MM.1S (cell line): Measurements from ENCODE around the gene THSD7B.

Experiments
- DNase-seq: peaks from one replicate; pipeline ENCODE4 v3.0.0-alpha.2; 2015
- H2AFZ ChIP-seq: fragments of 300-600 bp; sonication (generic); 2 replicates; pipeline ENCODE4 v1.6.0; 2016; ENCODE audit warnings: antibody characterized with exemption, low read length
- H3F3A ChIP-seq: fragments of 300-600 bp; sonication (generic); 2 replicates; pipeline ENCODE4 v1.6.1; 2016; ENCODE audit warnings: mild to moderate bottlenecking, antibody characterized with exemption, low read length, moderate library complexity, mixed read lengths; ENCODE audit not compliant: insufficient read depth
- H3K27ac ChIP-seq: fragments of 300-600 bp; sonication (generic); 2 replicates; pipeline ENCODE4 v1.5.1; 2016; ENCODE audit warnings: mild to moderate bottlenecking, low read length
- H3K27me3 ChIP-seq: fragments of 300-600 bp; sonication (generic); replicated peaks from 2 replicates; pipeline ENCODE4 v1.6.0; 2016; ENCODE audit warnings: low read length; ENCODE audit not compliant: insufficient read depth
- H3K36me3 ChIP-seq: fragments of 300-600 bp; sonication (generic); replicated peaks from 2 replicates; pipeline ENCODE4 v1.6.1; 2016; ENCODE audit warnings: mild to moderate bottlenecking, low read length, mixed read lengths; ENCODE audit not compliant: insufficient read depth
- H3K4me1 ChIP-seq: fragments of 300-600 bp; sonication (generic); 2 replicates; pipeline ENCODE4 v1.6.1; 2016; ENCODE audit warnings: low read length, mixed read lengths
- H3K4me2 ChIP-seq: fragments of 300-600 bp; sonication (generic); 2 replicates; pipeline ENCODE4 v1.6.0; 2016; ENCODE audit warnings: low read depth, low read length
- H3K4me3 ChIP-seq: fragments of 300-600 bp; sonication (generic); 2 replicates; pipeline ENCODE4 v1.5.1; 2016; ENCODE audit warnings: low read length, mixed read lengths
- H3K79me2 ChIP-seq: fragments of 300-600 bp; sonication (generic); 2 replicates; pipeline ENCODE4 v1.6.1; 2016; ENCODE audit warnings: mixed run types, low read length, mixed read lengths
- H3K9ac ChIP-seq: fragments of 300-600 bp; sonication (generic); 2 replicates; pipeline ENCODE4 v1.6.1; 2016; ENCODE audit warnings: low read length, mixed read lengths
- H3K9me2 ChIP-seq: fragments of 300-600 bp; sonication (generic); replicated peaks from 2 replicates; pipeline ENCODE4 v1.6.1; 2016; ENCODE audit warnings: mild to moderate bottlenecking, low read length, mixed read lengths; ENCODE audit not compliant: insufficient read depth
- H3K9me3 ChIP-seq: fragments of 300-600 bp; sonication (generic); replicated peaks from 2 replicates; pipeline ENCODE4 v1.6.1; 2016; ENCODE audit warnings: mild to moderate bottlenecking, low read length, mixed read lengths; ENCODE audit not compliant: insufficient read depth
- H4K20me1 ChIP-seq: fragments of 300-600 bp; sonication (generic); 2 replicates; pipeline ENCODE4 v1.6.1; 2016; ENCODE audit warnings: mild to moderate bottlenecking, low read length, moderate library complexity, mixed read lengths; ENCODE audit not compliant: insufficient read depth
- EZH2 ChIP-seq: fragments of 300-600 bp; sonication (generic); optimal IDR thresholded peaks from 2 replicates; pipeline ENCODE3; 2017; ENCODE audit warnings: low read depth, mild to moderate bottlenecking, antibody characterized with exemption, low read length, mixed read lengths
- EZH2phosphoT487 ChIP-seq: fragments of 300-600 bp; sonication (generic); IDR thresholded peaks from 2 replicates; pipeline ENCODE4 v1.6.1; 2018; ENCODE audit warnings: antibody characterized with exemption, low read length
- TF ChIP-seq, protein P1 (sequence below): fragments of 300-600 bp; sonication (generic); IDR thresholded peaks from 2 replicates; pipeline ENCODE4 v1.5.1; 2016; ENCODE audit warnings: antibody characterized with exemption, low read length, mixed read lengths

Gene THSD7B

DNA sequence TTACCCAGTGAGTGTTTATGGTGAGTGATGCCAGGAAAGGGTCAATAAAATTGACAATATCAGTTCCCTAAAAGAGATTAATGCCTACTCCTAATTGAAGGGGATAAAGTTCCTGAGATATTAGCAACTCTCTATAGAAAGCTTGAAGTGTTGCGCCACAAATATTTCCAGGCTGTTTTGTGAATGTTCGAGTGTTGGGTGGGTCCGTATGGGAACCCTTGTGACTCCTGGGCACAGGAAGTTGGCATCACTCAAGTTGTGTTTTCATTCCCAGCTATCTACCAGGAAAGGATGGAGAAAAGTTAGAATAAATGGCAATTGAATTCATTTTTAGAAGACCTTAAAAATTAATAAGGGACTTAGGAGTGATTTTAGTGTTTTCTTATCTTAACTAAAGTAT, 472.7 kb downstream of the THSD7B start:
- Histone ChIP-seq H3K79me2 (no peaks in the 10 kb centered on the region), H3K27ac (no peak overlapping the region), H3K4me3 (no peak overlapping the region), H3K9me3 (no peaks in the 10 kb centered on the region), H4K20me1 (no peaks in the 10 kb centered on the region), H3K36me3 (no peaks in the 10 kb centered on the region), H3F3A (no peaks in the 10 kb centered on the region), H3K9me2 (no peaks in the 10 kb centered on the region), H3K9ac (no peak overlapping the region), H3K4me1 (no peaks in the 10 kb centered on the region), H3K27me3 (no peaks in the 10 kb centered on the region), H3K4me2 (no peak overlapping the region), H2AFZ (no peak overlapping the region)
- no peak for DNase-seq
- TF ChIP-seq, protein P1, sequence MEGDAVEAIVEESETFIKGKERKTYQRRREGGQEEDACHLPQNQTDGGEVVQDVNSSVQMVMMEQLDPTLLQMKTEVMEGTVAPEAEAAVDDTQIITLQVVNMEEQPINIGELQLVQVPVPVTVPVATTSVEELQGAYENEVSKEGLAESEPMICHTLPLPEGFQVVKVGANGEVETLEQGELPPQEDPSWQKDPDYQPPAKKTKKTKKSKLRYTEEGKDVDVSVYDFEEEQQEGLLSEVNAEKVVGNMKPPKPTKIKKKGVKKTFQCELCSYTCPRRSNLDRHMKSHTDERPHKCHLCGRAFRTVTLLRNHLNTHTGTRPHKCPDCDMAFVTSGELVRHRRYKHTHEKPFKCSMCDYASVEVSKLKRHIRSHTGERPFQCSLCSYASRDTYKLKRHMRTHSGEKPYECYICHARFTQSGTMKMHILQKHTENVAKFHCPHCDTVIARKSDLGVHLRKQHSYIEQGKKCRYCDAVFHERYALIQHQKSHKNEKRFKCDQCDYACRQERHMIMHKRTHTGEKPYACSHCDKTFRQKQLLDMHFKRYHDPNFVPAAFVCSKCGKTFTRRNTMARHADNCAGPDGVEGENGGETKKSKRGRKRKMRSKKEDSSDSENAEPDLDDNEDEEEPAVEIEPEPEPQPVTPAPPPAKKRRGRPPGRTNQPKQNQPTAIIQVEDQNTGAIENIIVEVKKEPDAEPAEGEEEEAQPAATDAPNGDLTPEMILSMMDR, result no peak
- no peak for TF ChIP-seq EZH2phosphoT487
- TF ChIP-seq EZH2, result no peak

- Histone ChIP-seq H2AFZ (no peak overlapping the region), H3K79me2 (no peaks in the 10 kb centered on the region), H3K9me3 (no peaks in the 10 kb centered on the region), H3K27me3 (no peaks in the 10 kb centered on the region), H3F3A (no peaks in the 10 kb centered on the region), H3K4me1 (no peaks in the 10 kb centered on the region), H3K27ac (no peak overlapping the region), H3K9me2 (no peaks in the 10 kb centered on the region), H3K36me3 (no peaks in the 10 kb centered on the region), H3K9ac (no peak overlapping the region), H4K20me1 (no peaks in the 10 kb centered on the region), H3K4me2 (no peak overlapping the region), H3K4me3 (no peak overlapping the region)
- no peak for DNase-seq
- TF ChIP-seq EZH2phosphoT487 (no peak), EZH2 (no peak)
- TF ChIP-seq, protein P1, result no peak
These were observed 484.3 kb downstream of the THSD7B start for GRCh38 chr2:137249463-137250130.

DNA sequence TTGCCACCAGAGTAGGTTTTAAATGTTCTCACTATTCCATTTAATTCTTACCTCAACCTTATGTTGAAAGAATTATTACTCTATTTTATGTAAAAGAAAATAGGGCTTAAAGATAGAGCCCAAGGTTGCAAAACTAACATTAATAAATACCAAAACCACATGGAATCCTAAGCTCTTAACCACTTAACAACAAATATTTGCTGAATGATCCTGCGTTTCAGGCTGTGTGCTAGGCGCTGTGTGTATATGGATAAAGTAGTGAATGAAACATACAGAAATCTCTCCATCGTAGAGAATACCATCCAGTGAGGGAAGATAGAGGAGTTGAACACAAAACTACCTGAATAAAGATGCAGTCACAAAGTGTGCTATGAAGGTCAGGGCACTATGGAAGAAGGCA, 485.1 kb downstream of the THSD7B start:
- Histone ChIP-seq H3F3A (no peaks in the 10 kb centered on the region), H2AFZ (no peak overlapping the region), H3K9me3 (no peaks in the 10 kb centered on the region), H3K4me2 (no peak overlapping the region), H3K36me3 (no peaks in the 10 kb centered on the region), H3K9ac (no peak overlapping the region), H3K79me2 (no peaks in the 10 kb centered on the region), H3K27ac (no peak overlapping the region), H4K20me1 (no peaks in the 10 kb centered on the region), H3K4me3 (no peak overlapping the region), H3K4me1 (no peaks in the 10 kb centered on the region), H3K27me3 (no peaks in the 10 kb centered on the region), H3K9me2 (no peaks in the 10 kb centered on the region)
- no peak for DNase-seq
- TF ChIP-seq, protein P1, result no peak
- TF ChIP-seq EZH2phosphoT487 (no peak), EZH2 (no peak)
